GM19025 (cell line): ENCODE results near the gene ATP10A.

Experiments used
- ATAC-seq: cut with Tn5 transposase; IDR thresholded peaks from one replicate; pipeline ENCODE4 v1.9.1; 2021; ENCODE audit warnings: mild to moderate bottlenecking, low read depth, moderate library complexity; ENCODE audit not compliant: unreplicated experiment

The ATP10A gene

DNA sequence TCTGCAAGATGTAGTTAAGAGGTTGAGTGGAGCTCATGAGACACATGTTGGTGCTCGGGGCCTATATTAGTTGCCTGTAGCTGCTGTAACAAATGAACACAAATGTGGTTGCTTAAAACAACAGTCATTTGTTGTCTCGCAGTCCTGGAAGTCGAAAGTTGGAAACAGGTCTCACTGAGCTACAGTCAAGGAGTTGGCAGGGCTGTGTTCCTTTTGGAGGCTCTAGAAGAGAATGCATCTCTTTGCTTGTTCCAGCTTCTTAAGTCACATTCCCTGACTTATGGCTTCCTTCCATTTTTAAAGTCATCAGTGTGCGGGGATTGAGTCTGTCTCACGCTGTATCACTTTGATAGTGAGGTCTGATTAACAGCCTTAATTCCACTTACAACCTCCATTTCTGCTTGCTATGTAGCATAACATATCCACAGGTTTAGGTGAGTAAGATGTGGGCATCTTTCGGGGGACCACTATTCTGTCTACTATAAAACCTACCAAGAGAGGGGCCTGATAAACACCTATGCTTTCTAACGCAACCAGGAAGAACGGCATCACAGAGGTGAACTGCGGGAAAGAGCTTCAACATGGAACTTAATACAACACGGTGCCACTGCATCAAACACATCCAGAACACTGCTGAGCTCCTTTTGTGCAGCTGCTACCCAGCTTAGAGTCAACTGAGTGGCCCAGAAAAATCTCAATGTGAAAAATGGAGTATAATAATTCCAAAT lies 119.4 kb downstream of the ATP10A start:
- no peak for ATAC-seq

DNA sequence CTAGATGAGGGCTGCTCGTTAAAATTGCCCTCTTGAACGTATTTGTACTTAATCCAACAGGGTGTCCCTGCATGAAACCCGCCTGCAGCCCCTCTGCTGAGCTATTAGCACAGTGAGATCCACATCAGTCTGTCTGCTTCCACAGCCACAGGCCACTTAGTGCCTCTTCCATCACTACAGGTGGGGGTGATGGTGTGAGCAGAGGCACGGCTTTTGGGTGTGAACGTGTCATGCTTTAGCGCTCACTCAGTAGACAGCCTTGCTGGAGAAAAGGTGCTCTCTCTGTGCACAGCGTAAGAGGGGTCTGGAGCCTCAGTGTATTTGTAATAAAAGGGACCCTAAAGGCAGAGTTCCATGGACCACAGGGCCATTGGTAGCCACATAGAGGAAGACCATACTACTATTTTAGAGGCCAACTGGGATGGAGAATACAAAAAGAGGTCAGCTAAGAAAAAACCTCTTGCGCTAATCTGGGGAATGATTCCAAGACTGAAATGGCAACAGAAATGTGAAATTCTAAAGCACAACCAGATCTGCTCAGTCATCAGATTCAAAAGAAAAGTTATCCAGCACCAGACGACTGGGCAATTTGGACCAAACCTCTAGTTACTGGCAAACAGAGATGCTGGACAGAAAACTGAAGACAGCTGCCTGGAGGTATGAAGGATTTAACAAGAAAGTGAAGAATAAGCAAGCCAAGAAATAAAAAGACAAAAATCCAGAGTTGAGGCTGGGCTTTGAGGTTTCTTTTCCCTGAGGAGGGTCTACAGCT lies 120.2 kb downstream of the ATP10A start:
- no peak for ATAC-seq

DNA sequence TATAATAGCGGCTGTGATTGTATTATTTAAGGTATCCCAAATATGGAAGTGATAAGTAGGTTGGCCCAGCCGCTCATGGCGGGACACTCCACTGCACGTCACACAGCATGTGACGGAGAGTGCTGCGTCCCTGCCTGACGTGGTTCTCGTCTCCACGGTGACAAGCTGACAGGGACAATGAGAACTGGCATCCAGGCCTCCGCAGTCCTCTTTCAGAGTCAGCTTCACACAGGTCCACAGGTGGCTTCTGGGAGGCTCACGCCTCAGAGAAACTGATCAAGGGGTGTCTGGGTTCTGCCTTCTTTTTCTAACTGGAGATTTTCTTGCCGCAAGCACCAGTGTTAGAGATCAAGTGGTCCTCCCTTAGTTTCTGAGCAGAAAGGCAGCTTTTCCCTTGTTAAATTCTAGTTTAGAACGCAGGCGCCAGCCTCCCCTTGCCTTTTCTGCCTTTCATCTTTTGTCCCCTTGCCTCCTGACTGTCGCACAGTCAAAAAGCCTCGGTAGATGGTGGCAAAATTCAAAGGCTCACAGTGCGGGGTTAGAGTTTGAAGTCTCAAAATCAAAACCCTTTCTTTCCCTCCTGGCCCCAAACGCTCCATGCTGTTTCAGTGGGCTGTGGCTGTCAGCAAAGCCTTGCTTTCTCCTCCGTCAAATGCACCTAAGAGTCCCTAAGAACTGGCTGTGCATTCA lies 120.9 kb downstream of the ATP10A start:
- no peak for ATAC-seq

GRCh38 chr15:25741256-25741580 lies 121.9 kb downstream of the ATP10A start:
- ATAC-seq, result no peak

GRCh38 chr15:25740383-25741255 lies 122.5 kb downstream of the ATP10A start:
- ATAC-seq, result no peak

DNA sequence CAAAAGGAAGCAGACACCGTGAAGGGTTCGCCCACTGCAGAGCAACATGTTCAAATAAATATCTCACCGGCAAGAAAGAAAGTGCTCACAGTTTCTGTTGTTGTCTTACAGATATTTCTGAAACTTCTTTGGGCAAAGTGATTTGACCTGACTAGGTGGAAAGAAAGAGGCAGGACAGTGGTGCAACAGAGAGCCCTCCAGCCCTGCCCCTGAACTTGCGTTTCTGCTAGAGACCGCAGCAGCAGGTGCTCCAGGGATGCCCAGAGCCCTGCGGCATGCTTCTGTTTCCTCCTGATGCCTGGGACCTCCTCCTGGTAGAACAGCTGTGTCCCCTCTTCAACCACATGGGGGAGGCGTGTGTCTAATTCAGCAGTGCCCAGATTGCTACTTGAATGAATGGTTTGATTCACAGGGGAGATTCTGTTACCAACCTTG lies 123.4 kb downstream of the ATP10A start:
- ATAC-seq, result no peak

DNA sequence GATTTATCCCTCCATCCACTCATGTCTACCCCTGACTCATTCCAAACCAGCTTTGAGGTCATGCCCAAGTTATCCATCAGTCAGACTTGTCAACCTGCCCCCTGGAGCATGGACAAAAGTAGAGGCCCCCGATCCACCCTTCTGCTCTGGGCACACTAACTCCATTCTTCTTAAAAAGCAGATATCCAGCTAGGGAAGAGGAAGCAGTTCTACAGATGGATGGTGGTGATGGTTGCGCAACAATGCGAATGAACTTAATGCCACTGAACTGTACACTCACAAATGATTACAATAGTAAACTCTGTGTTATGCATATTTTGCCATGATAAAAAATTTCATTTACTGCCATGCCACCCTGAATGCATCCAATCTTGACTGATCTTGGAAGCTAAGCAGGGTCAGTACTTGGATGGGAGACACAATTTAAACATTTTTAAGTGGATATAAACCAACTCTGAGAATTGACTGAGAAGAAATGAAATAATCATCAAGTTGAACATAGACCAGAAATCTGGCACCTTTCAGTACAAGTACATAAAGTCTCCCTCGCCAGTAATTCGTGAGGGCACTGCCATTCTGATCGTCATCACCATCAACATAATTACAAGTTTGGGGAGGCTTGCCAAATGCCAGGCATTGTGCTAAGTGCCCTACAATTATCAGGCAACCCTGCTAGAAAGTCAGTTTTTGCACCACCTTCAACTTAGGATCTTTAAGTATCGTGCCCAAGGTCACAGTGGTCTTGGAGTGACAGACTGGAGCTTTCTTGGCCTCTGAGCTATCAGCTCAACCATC lies 124.8 kb downstream of the ATP10A start:
- no peak for ATAC-seq

DNA sequence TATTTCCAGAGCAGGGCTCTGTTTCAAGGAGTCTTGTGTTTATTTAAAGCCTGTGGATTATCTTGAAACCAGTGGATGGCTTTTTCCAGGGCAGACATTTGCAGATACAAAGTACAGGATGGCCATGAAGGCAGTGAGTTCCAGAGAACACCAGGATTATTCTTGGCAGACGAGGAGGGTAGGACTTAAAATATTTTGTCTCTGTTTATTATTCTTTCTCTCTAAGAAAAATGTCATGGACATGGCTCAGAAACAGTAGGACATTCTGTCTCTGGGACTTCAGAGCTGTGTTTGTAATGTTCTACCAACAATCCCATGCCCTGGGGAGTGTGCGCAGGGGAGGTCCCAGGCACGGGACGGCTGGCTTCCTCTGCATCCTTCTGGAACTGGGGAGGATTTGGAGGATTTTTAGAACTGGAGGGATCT lies 125.9 kb downstream of the ATP10A start:
- ATAC-seq, result no peak

- ATAC-seq, result no peak
Measured at GRCh38 chr15:25736461-25736860, 126.7 kb downstream of the ATP10A start.

DNA sequence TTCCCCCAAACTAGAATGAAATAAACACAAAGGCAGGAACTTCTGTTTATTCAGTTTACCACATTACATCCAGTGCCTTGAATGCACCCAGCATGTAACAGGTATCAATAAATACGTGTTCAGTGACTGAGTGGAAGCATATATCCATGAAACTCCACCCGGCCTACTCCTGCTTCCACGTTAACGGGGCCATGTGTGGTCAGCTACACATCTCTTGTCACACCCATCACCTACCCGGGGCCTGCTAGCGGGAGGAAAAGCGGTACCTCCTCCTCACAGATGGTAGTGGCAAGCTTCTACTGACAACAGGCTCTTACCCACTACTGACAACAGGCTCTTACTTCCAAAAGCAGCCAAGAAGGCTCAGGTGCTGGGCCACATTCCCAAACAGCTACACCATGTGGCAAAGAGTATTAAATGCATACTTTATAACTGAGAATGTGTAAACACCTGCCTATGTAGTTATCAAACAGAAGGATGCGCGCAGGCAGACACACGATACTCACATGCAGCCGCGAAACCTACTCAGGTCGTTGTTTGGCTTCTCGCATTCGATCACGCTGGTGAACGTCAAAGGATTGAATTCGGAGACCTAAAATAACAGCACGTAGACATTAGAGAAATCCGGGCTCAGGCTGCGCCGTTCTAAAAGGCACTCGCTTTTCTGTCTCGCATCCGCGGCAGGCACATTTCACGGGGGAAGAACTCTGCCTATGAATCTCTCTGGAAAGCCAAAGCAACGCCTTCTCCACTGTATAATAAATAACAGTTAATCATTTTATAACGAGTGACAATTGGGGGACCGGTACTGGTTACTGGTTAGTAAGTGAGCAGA lies 127.4 kb downstream of the ATP10A start:
- ATAC-seq, result no peak

GRCh38 chr15:25734680-25735355 lies 128.3 kb downstream of the ATP10A start:
- ATAC-seq, result no peak

GRCh38 chr15:25733856-25734679 lies 129.1 kb downstream of the ATP10A start:
- ATAC-seq, result no peak

DNA sequence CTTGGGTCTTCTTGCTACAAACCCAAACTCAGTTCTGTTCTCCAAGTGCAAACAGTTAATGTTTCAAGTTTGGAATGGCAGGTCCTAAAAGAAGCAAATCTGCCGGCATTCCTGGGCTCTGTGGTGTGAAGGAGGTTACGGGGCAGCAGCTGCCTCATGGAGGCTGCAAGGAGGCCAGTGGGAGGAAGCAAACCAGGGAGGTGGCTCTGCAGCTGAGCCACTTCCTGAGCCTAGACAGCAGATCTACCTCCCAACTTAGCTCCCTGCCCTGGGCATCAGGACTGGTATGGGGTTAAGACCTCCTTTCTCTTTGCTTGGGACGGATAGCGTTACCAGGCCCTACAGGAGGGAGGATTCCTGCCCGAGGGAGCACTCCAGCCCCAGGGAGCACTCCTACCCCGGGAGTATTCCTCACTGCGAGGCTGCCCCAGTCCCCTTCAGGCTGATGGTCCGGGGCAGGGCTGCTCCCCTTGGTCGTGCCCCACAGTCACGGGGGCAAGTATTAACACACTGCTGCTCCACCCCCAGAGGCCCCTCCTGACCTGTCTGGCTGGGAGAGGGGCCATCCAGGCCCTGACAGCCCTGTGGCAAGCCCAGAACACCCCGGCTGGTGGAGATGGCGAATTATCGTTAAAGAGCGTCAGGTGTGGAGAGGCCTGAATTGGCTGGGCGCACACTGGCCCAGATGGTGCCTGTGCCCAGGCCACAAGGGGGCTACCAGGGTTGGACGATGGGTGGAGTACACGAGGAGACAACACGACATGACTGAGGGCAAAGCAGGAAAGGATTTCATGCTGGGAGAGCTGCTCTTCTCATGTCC lies 129.9 kb downstream of the ATP10A start:
- ATAC-seq, result no peak

- no peak for ATAC-seq
Measured at GRCh38 chr15:25732191-25732590, 130.9 kb downstream of the ATP10A start.

GRCh38 chr15:25731411-25731810 lies 131.7 kb downstream of the ATP10A start:
- no peak for ATAC-seq

- ATAC-seq, result no peak
Measured at GRCh38 chr15:25730918-25731317, 132.2 kb downstream of the ATP10A start.

- no peak for ATAC-seq
Measured at GRCh38 chr15:25728816-25729215, 134.3 kb downstream of the ATP10A start.
